H9 (cell line): ENCODE data around the gene MTCL1. TPM values are rescaled to one million over a fixed set of nuclear protein-coding genes. Genes with fewer than 3 reads are reported as not detected.
"Not testable (repeated sequence)": the region's sequence is repeated elsewhere in the genome, so short reads cannot be mapped to it uniquely, and the experiment has no call there.

ENCODE experiments used
- DNase-seq: peaks from one replicate; pipeline ENCODE4 v3.0.0-alpha.2; 2017
- H2AFZ ChIP-seq: one replicate; pipeline ENCODE4 v1.6.1; 2013; ENCODE audit warnings: mild to moderate bottlenecking, low read length, control low read depth, moderate library complexity
- H2AK5ac ChIP-seq: 2 replicates; pipeline ENCODE4 v1.6.1; 2013; ENCODE audit warnings: low read length, control low read depth, mixed read lengths; ENCODE audit not compliant: insufficient read length
- H2BK120ac ChIP-seq: one replicate; pipeline ENCODE4 v1.6.1; 2013; ENCODE audit warnings: low read depth, mild to moderate bottlenecking, low read length, control low read depth, inconsistent platforms; ENCODE audit not compliant: poor library complexity, severe bottlenecking
- H2BK12ac ChIP-seq: 2 replicates; pipeline ENCODE4 v1.6.1; 2013; ENCODE audit warnings: low read length, control low read depth, mixed read lengths, low read depth; ENCODE audit not compliant: insufficient read length
- H2BK15ac ChIP-seq: 2 replicates; pipeline ENCODE4 v1.6.1; 2013; ENCODE audit warnings: low read depth, low read length, control low read depth
- H2BK20ac ChIP-seq: one replicate; pipeline ENCODE4 v1.6.1; 2013; ENCODE audit warnings: low read depth, mild to moderate bottlenecking, low read length, control low read depth, inconsistent platforms; ENCODE audit not compliant: poor library complexity, severe bottlenecking
- H2BK5ac ChIP-seq: 2 replicates; pipeline ENCODE4 v1.6.1; 2013; ENCODE audit warnings: low read length, control low read depth, mixed read lengths; ENCODE audit not compliant: insufficient read length
- H3K14ac ChIP-seq: 2 replicates; pipeline ENCODE4 v1.6.1; 2013; ENCODE audit warnings: low read length, control low read depth; ENCODE audit not compliant: insufficient read depth
- H3K18ac ChIP-seq: 2 replicates; pipeline ENCODE4 v1.6.1; 2013; ENCODE audit warnings: low read depth, mild to moderate bottlenecking, mixed read lengths, low read length, control low read depth; ENCODE audit not compliant: insufficient read length
- H3K23ac ChIP-seq: 2 replicates; pipeline ENCODE4 v1.6.1; 2013; ENCODE audit warnings: low read length, control low read depth, mixed read lengths, low read depth; ENCODE audit not compliant: insufficient read length
- H3K23me2 ChIP-seq: 2 replicates; pipeline ENCODE4 v1.6.1; 2013; ENCODE audit warnings: low read depth, mild to moderate bottlenecking, mixed read lengths, low read length, control low read depth; ENCODE audit not compliant: insufficient read length, poor library complexity, severe bottlenecking
- H3K27ac ChIP-seq: 2 replicates; pipeline ENCODE4 v1.5.1; 2013; ENCODE audit warnings: low read length, control low read depth, mixed read lengths, low read depth; ENCODE audit not compliant: insufficient read length
- H3K27me3 ChIP-seq: 2 replicates; pipeline ENCODE4 v1.6.1; 2013; ENCODE audit warnings: low read length, control low read depth, inconsistent platforms; ENCODE audit not compliant: insufficient read depth
- H3K4ac ChIP-seq: 2 replicates; pipeline ENCODE4 v1.6.1; 2013; ENCODE audit warnings: low read depth, mild to moderate bottlenecking, control low read depth, inconsistent platforms, low read length, moderate library complexity
- H3K4me1 ChIP-seq: 2 replicates; pipeline ENCODE4 v1.6.1; 2013; ENCODE audit warnings: low read length, control low read depth, inconsistent platforms; ENCODE audit not compliant: insufficient read depth
- H3K4me2 ChIP-seq: 2 replicates; pipeline ENCODE4 v1.6.1; 2013; ENCODE audit warnings: low read length, control low read depth, mixed read lengths; ENCODE audit not compliant: insufficient read length, insufficient read depth
- H3K56ac ChIP-seq: 2 replicates; pipeline ENCODE4 v1.6.1; 2013; ENCODE audit warnings: low read depth, mild to moderate bottlenecking, mixed read lengths, low read length, control low read depth; ENCODE audit not compliant: insufficient read length
- H3K79me1 ChIP-seq: 2 replicates; pipeline ENCODE4 v1.6.1; 2013; ENCODE audit warnings: low read depth, mild to moderate bottlenecking, moderate library complexity, low read length, control low read depth, inconsistent platforms; ENCODE audit not compliant: insufficient read depth, poor library complexity, severe bottlenecking
- H3K79me2 ChIP-seq: 2 replicates; pipeline ENCODE4 v1.6.1; 2013; ENCODE audit warnings: low read length, control low read depth, inconsistent platforms; ENCODE audit not compliant: insufficient read depth
- H3K9ac ChIP-seq: 2 replicates; pipeline ENCODE4 v1.6.1; 2013; ENCODE audit warnings: low read length, control low read depth, mixed read lengths; ENCODE audit not compliant: insufficient read length; ENCODE audit errors: extremely low read depth
- H3K9me3 ChIP-seq: one replicate; pipeline ENCODE4 v1.6.1; 2013; ENCODE audit warnings: low read depth, low read length, inconsistent platforms; ENCODE audit not compliant: control insufficient read depth
- H3T11ph ChIP-seq: one replicate; pipeline ENCODE4 v1.6.1; 2013; ENCODE audit warnings: mild to moderate bottlenecking, low read length, control low read depth, inconsistent platforms
- H4K20me1 ChIP-seq: one replicate; pipeline ENCODE4 v1.6.1; 2013; ENCODE audit not compliant: control insufficient read depth, insufficient read length, insufficient read depth
- H4K5ac ChIP-seq: 2 replicates; pipeline ENCODE4 v1.6.1; 2013; ENCODE audit warnings: low read depth, mild to moderate bottlenecking, mixed read lengths, low read length, control low read depth; ENCODE audit not compliant: insufficient read length
- H4K8ac ChIP-seq: replicated peaks from 2 replicates; pipeline ENCODE4 v1.6.1; 2013; ENCODE audit warnings: low read length, control low read depth, mixed read lengths, low read depth; ENCODE audit not compliant: insufficient read length
- H4K91ac ChIP-seq: 2 replicates; pipeline ENCODE4 v1.6.1; 2013; ENCODE audit warnings: low read depth, mild to moderate bottlenecking, moderate library complexity, mixed read lengths, low read length, control low read depth; ENCODE audit not compliant: insufficient read length
- H3K27ac Mint-ChIP-seq, 3 experiments: 2 replicates in 2 of 3; 3 replicates in 1 of 3; pipeline ENCODE4 v1.8.0; 2020 to 2021; ENCODE audit warnings: mixed read lengths in 3 of 3, mild to moderate bottlenecking in 1 of 3, moderate library complexity in 1 of 3
- H3K27me3 Mint-ChIP-seq: 2 replicates; pipeline ENCODE4 v1.8.0; 2021; ENCODE audit warnings: low read depth, mild to moderate bottlenecking, moderate library complexity, mixed read lengths
- H3K36me3 Mint-ChIP-seq, 3 experiments: 2 replicates in 2 of 3; 3 replicates in 1 of 3; pipeline ENCODE4 v1.8.0; 2020 to 2021; ENCODE audit warnings: low read depth in 3 of 3, mixed read lengths in 3 of 3; ENCODE audit not compliant: insufficient read depth in 1 of 3
- H3K4me1 Mint-ChIP-seq, 2 experiments: 2 replicates each; pipeline ENCODE4 v1.8.0; 2020; ENCODE audit warnings: mixed read lengths in 2 of 2
- H3K4me3 Mint-ChIP-seq, 2 experiments: 2 replicates in 1 of 2; 3 replicates in 1 of 2; pipeline ENCODE4 v1.8.0; 2020 to 2021; ENCODE audit warnings: mild to moderate bottlenecking in 2 of 2, mixed read lengths in 2 of 2, moderate library complexity in 1 of 2
- H3K9me3 Mint-ChIP-seq, 2 experiments: 2 replicates in 1 of 2; 3 replicates in 1 of 2; pipeline ENCODE4 v1.8.0; 2020; ENCODE audit warnings: mild to moderate bottlenecking in 2 of 2, mixed read lengths in 2 of 2, moderate library complexity in 1 of 2
- WGBS: extraction: QIAGEN DNeasy Blood & Tissue Kit; methylation state at CpG from one replicate; pipeline ENCODE4 v1.1.7; 2013; ENCODE audit warnings: missing lambda C conversion rate, low lambda C conversion rate, mixed read lengths; ENCODE audit not compliant: insufficient read length; ENCODE audit errors: extremely low coverage; 5-methylcytosine and 5-hydroxymethylcytosine counted together
- total RNA-seq: library from RNA; stranded (reverse); gene quantifications from 2 replicates; pipeline ENCODE4 v1.2.1, GENCODE V29; 2021
- TF ChIP-seq, protein P1 (sequence below): fragments of 200-600 bp; sonication (generic); conservative IDR thresholded peaks from 3 replicates; pipeline ENCODE4 v1.8.0; 2021; ENCODE audit warnings: antibody characterized with exemption, mild to moderate bottlenecking

The MTCL1 gene
- total RNA-seq, 1 experiment from 2014 or later, result 50.7 TPM

DNA sequence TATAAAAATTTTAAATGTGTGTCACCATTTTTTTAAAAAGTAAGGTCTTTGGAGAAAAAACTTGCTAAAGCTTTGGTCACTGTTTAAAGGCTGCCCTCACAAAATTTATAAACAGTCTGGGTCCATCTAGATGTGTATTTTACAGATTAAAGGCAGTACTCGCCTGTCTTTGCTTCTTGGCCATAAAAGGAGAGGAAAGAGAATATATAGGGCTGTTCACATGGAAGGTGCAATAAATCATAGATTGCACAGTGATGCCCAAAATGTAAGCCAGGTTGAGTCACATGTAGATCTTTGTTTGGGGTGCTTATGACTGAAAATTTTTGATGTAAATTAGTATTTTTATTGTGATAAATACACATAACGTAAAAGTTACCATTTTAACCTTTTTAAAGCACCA, 55.6 kb downstream of the MTCL1 start:
- Histone ChIP-seq H4K8ac (no peak overlapping the region), H3K79me2 (no peaks in the 10 kb centered on the region), H2BK15ac (no peak overlapping the region), H4K91ac (no peak overlapping the region), H3K18ac (no peak overlapping the region), H2AK5ac (no peak overlapping the region), H3K14ac (no peak overlapping the region), H3T11ph (no peak overlapping the region), H4K5ac (no peak overlapping the region), H4K20me1 (no peaks in the 10 kb centered on the region), H3K23ac (no peak overlapping the region), H3K56ac (no peak overlapping the region), H3K79me1 (no peaks in the 10 kb centered on the region), H2BK120ac (no peak overlapping the region), H3K4me1 (no peaks in the 10 kb centered on the region), H3K27me3 (no peaks in the 10 kb centered on the region), H3K4me2 (no peak overlapping the region), H3K9ac (no peak overlapping the region), H2BK20ac (no peak overlapping the region), H3K27ac (no peak overlapping the region), H2BK5ac (no peak overlapping the region), H2AFZ (no peak overlapping the region), H3K23me2 (no peaks in the 10 kb centered on the region), H3K9me3 (no peaks in the 10 kb centered on the region), H3K4ac (no peak overlapping the region), H2BK12ac (no peak overlapping the region)
- Mint-ChIP-seq H3K4me1 (peaks cover 13 to 19% of the 10 kb centered on the region in 2 experiments), H3K27ac (no peak overlapping the region), H3K36me3 (peaks cover 43 to 62% (median 54%) of the 10 kb centered on the region in 3 experiments), H3K9me3 (peaks cover 10 to 22% of the 10 kb centered on the region in 2 experiments), H3K27me3 (no peaks in the 10 kb centered on the region), H3K4me3 (no peak overlapping the region)
- TF ChIP-seq, protein P1, sequence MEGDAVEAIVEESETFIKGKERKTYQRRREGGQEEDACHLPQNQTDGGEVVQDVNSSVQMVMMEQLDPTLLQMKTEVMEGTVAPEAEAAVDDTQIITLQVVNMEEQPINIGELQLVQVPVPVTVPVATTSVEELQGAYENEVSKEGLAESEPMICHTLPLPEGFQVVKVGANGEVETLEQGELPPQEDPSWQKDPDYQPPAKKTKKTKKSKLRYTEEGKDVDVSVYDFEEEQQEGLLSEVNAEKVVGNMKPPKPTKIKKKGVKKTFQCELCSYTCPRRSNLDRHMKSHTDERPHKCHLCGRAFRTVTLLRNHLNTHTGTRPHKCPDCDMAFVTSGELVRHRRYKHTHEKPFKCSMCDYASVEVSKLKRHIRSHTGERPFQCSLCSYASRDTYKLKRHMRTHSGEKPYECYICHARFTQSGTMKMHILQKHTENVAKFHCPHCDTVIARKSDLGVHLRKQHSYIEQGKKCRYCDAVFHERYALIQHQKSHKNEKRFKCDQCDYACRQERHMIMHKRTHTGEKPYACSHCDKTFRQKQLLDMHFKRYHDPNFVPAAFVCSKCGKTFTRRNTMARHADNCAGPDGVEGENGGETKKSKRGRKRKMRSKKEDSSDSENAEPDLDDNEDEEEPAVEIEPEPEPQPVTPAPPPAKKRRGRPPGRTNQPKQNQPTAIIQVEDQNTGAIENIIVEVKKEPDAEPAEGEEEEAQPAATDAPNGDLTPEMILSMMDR, result no peak
- WGBS, result no CpG with 5 or more reads among the region's 2 CpGs
- DNase-seq, result no peak

DNA sequence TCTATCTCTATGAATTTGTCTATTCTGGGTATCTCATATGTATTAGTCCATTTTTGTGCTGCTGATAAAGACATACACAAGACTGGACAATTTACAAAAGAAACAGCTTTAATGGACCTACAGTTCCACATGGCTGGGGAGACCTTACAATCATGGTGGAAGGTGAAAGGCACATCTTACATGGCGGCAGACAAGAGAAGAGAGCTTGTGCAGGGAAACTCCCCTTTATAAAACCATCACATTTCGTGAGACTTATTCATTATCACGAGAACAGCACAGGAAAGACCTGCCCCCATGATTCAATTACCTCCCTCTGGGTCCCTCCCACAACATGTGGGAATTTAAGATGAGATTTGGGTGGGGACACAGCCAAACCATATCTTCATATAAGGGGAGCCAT, 56.2 kb downstream of the MTCL1 start:
- not testable (repeated sequence) for H3K79me1 ChIP-seq, DNase-seq, H3K56ac ChIP-seq, H2AK5ac ChIP-seq, H3K4ac ChIP-seq, H4K5ac ChIP-seq, H3T11ph ChIP-seq, H2BK20ac ChIP-seq, H3K9ac ChIP-seq, H3K27me3 Mint-ChIP-seq, H3K4me3 Mint-ChIP-seq, H3K27ac ChIP-seq, H3K27me3 ChIP-seq, H3K79me2 ChIP-seq, H3K18ac ChIP-seq, H3K23me2 ChIP-seq, H2BK5ac ChIP-seq, H4K91ac ChIP-seq, H3K27ac Mint-ChIP-seq, H4K20me1 ChIP-seq, H2BK15ac ChIP-seq, H3K14ac ChIP-seq, H2BK120ac ChIP-seq, H2BK12ac ChIP-seq, H4K8ac ChIP-seq, H3K23ac ChIP-seq, H2AFZ ChIP-seq, H3K4me2 ChIP-seq, H3K9me3 ChIP-seq, H3K4me1 ChIP-seq
- WGBS, result no CpG with 5 or more reads among the region's 3 CpGs
- Mint-ChIP-seq H3K36me3 (peaks cover 43 to 62% (median 54%) of the 10 kb centered on the region in 3 experiments), H3K9me3 (peaks cover 10 to 22% of the 10 kb centered on the region in 2 experiments), H3K4me1 (peaks cover 15 to 22% of the 10 kb centered on the region in 2 experiments)
